Measurements from ENCODE around the gene PTPRT. TPM values are rescaled to one million over a fixed set of nuclear protein-coding genes. Genes with fewer than 3 reads are reported as not detected.

PTPRT gene
- total and polyA plus RNA-seq, 9 donors, result under 0.01 to 3.2 (median 0.22) TPM; not detected in 1

DNA sequence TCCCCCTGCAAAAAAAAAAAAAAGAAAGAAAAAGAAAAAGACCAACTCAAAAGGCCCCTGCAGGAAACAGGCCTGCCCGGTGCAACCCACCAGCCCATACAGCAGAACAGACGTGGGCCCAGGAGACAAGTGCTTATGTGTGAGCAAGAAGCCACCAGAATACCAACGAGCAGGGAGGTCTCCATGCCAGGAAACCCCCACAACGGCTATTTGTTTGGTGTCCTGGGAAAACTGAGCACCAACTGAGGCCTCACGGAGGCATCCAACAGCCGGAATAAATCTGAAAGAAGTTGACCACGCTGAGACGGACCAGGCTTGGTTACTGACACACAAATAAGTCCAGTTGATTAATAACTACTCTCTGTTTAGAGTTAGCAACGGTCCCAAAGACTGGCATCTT lies 29.7 kb downstream of the PTPRT start:
- no peaks in the 10 kb centered on the region for H3K27me3 ChIP-seq
- 53 to 73% (median 59%) methylated on average over 9 of the region's 9 CpGs for WGBS, 3 donors
- intact Hi-C loops (cut with DNase I), result no loop called here
- no peaks in the 10 kb centered on the region for H3K36me3 ChIP-seq
- H3K4me1 ChIP-seq (ENCODE audit: insufficient read depth), result no peaks in the 10 kb centered on the region
- no peak overlapping the region for H3K27ac ChIP-seq
- no peak overlapping the region for H3K4me3 ChIP-seq
- no peak for TF ChIP-seq POLR2A (IDR thresholded peaks at IDR 0.05)
- TF ChIP-seq EP300 (IDR thresholded peaks at IDR 0.05), result no peak
- TF ChIP-seq, protein P1, sequence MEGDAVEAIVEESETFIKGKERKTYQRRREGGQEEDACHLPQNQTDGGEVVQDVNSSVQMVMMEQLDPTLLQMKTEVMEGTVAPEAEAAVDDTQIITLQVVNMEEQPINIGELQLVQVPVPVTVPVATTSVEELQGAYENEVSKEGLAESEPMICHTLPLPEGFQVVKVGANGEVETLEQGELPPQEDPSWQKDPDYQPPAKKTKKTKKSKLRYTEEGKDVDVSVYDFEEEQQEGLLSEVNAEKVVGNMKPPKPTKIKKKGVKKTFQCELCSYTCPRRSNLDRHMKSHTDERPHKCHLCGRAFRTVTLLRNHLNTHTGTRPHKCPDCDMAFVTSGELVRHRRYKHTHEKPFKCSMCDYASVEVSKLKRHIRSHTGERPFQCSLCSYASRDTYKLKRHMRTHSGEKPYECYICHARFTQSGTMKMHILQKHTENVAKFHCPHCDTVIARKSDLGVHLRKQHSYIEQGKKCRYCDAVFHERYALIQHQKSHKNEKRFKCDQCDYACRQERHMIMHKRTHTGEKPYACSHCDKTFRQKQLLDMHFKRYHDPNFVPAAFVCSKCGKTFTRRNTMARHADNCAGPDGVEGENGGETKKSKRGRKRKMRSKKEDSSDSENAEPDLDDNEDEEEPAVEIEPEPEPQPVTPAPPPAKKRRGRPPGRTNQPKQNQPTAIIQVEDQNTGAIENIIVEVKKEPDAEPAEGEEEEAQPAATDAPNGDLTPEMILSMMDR (IDR thresholded peaks at IDR 0.05), result no peak
- H3K9me3 ChIP-seq, result no peaks in the 10 kb centered on the region
- no peak for DNase-seq

DNA sequence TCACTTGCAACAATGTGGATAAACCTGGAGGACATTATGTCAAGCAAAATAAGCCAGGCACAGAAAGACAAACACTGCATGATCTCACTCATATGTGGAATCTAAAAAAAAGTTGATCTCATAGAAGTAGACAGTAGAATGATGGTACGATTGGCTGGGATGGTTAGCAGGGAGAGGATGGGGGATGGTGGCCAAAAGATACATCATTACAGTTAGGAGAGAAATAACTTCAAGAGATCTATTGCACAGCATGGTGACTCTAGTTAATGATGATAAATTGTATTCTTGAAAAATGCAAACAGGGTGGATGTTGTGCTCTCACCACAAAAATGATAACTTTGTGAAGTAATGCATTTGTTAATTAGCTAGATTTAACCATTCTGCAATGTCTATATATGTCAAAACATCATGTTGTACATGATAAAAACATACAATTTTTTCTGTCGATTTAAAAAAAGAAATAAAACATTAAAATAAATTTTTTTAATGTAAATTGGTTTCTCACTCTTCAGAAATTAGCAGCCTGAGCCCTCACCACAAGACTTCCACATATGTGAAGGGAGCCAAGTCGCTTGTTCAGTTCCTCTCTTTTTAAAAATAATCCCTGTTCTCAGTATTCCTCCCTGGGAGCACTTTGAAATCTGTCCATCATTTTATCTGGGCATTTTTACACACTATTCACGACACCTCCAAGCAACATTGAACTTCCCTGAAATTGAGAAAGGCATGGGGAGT lies 34.2 kb downstream of the PTPRT start:
- H3K36me3 ChIP-seq, result no peaks in the 10 kb centered on the region
- intact Hi-C loops (cut with DNase I), result no loop called here
- H3K27me3 ChIP-seq, result no peaks in the 10 kb centered on the region
- TF ChIP-seq, protein P1 (IDR thresholded peaks at IDR 0.05), result no peak
- TF ChIP-seq EP300 (IDR thresholded peaks at IDR 0.05), result no peak
- TF ChIP-seq POLR2A (IDR thresholded peaks at IDR 0.05), result no peak
- no peak overlapping the region for H3K27ac ChIP-seq
- DNase-seq, result no peak
- no peaks in the 10 kb centered on the region for H3K9me3 ChIP-seq
- no peaks in the 10 kb centered on the region for H3K4me1 ChIP-seq (ENCODE audit: insufficient read depth)
- H3K4me3 ChIP-seq, result no peak overlapping the region
- 55 to 70% (median 61%) methylated on average over 4 of the region's 4 CpGs for WGBS, 3 donors

DNA sequence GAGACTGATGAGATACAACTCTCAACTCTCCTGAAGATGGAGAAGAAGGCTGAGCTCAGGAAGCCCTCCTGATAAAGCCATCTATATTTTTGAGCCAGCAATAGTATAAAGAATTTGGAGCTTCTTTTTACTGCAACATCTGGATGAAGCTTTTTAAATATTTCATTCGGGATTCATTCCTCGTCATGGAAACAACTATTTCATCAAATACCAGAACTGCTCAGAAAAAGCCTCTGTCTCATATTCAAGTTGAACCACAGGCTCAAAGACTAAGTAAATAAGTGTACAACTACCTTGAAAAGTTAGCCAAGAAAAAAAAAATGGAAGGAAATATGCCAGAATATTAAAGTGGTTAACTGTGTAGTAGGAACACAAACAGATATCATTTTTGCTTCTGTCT lies 37.8 kb downstream of the PTPRT start:
- Histone ChIP-seq H3K4me1 (ENCODE audit: insufficient read depth) (no peaks in the 10 kb centered on the region), H3K9me3 (no peaks in the 10 kb centered on the region), H3K27me3 (no peaks in the 10 kb centered on the region), H3K27ac (no peak overlapping the region), H3K36me3 (no peaks in the 10 kb centered on the region), H3K4me3 (no peak overlapping the region)
- intact Hi-C loops (cut with DNase I), result no loop called here
- no peak for DNase-seq
- WGBS, 3 donors, result 13 to 25% (median 20%) methylated on average over 2 of the region's 2 CpGs
- TF ChIP-seq, protein P1 (IDR thresholded peaks at IDR 0.05), result no peak
- TF ChIP-seq POLR2A (IDR thresholded peaks at IDR 0.05), result no peak
- TF ChIP-seq EP300 (IDR thresholded peaks at IDR 0.05), result no peak

DNA sequence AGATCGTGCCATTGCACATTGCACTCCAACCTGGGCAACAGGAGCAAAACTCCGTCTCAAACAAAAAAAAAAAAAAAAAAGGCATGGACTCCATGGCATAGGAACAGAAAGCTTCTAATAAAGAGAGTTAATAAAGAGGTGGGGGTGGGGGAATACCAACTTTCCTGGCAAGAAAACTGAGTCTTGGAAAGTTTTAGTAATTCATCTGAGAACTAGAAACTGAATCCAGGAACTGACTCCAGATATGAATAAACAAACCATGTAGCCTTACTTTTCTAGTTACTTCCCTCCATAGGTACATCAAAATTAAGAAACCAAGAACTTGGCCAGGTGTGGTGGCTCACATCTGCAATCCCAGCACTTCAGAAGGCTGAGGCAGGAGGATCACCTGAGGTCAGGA lies 38.5 kb downstream of the PTPRT start:
- TF ChIP-seq, protein P1 (IDR thresholded peaks at IDR 0.05), result no peak
- TF ChIP-seq POLR2A (IDR thresholded peaks at IDR 0.05) (no peak), EP300 (IDR thresholded peaks at IDR 0.05) (no peak)
- no peaks in the 10 kb centered on the region for H3K4me1 ChIP-seq (ENCODE audit: insufficient read depth)
- H3K27me3 ChIP-seq, result no peaks in the 10 kb centered on the region
- 83 to 96% (median 84%) methylated on average over 2 of the region's 2 CpGs for WGBS, 3 donors
- H3K36me3 ChIP-seq, result no peaks in the 10 kb centered on the region
- intact Hi-C loops (cut with DNase I), result no loop called here
- no peak overlapping the region for H3K27ac ChIP-seq
- DNase-seq, result no peak
- H3K9me3 ChIP-seq, result no peaks in the 10 kb centered on the region
- no peak overlapping the region for H3K4me3 ChIP-seq

Data from ovary (tissue), 9 donors.